ENCODE results near the gene HECW1.

- TF ChIP-seq EP300 (IDR thresholded peaks at IDR 0.05) = no peak
- no peak for TF ChIP-seq POLR2AphosphoS5 (IDR thresholded peaks at IDR 0.05)
- TF ChIP-seq, protein P1, sequence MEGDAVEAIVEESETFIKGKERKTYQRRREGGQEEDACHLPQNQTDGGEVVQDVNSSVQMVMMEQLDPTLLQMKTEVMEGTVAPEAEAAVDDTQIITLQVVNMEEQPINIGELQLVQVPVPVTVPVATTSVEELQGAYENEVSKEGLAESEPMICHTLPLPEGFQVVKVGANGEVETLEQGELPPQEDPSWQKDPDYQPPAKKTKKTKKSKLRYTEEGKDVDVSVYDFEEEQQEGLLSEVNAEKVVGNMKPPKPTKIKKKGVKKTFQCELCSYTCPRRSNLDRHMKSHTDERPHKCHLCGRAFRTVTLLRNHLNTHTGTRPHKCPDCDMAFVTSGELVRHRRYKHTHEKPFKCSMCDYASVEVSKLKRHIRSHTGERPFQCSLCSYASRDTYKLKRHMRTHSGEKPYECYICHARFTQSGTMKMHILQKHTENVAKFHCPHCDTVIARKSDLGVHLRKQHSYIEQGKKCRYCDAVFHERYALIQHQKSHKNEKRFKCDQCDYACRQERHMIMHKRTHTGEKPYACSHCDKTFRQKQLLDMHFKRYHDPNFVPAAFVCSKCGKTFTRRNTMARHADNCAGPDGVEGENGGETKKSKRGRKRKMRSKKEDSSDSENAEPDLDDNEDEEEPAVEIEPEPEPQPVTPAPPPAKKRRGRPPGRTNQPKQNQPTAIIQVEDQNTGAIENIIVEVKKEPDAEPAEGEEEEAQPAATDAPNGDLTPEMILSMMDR (IDR thresholded peaks at IDR 0.05) = no peak
- no peak for TF ChIP-seq POLR2A (IDR thresholded peaks at IDR 0.05; ENCODE audit: low read depth)
Observed at GRCh38 chr7:43265139-43265538, 152.7 kb downstream of the HECW1 start.

Data from esophagus muscularis mucosa (tissue), 4 donors.